Loucy (cell line): ENCODE measurements around the gene VAV3.

ENCODE experiments used
- H2AFZ ChIP-seq: fragments of 200-600 bp; sonication (generic); 2 replicates; pipeline ENCODE4 v1.6.0; 2016; ENCODE audit warnings: antibody characterized with exemption, mild to moderate bottlenecking, low read length, moderate library complexity
- H3F3A ChIP-seq: fragments of 200-600 bp; 2 replicates; pipeline ENCODE4 v1.6.0; 2016; ENCODE audit warnings: antibody characterized with exemption, low read depth, mild to moderate bottlenecking
- H3K27me3 ChIP-seq: fragments of 200-600 bp; sonication (generic); 2 replicates; pipeline ENCODE4 v1.6.1; 2014; ENCODE audit warnings: low read length, mild to moderate bottlenecking; ENCODE audit not compliant: insufficient read depth, poor library complexity, severe bottlenecking
- H3K36me3 ChIP-seq: fragments of 200-600 bp; sonication (generic); 2 replicates; pipeline ENCODE4 v1.6.1; 2016; ENCODE audit warnings: low read length; ENCODE audit not compliant: insufficient read depth
- H3K4me1 ChIP-seq: fragments of 200-600 bp; sonication (generic); 2 replicates; pipeline ENCODE4 v1.5.1; 2014; ENCODE audit warnings: low read length, mild to moderate bottlenecking; ENCODE audit not compliant: insufficient read depth, poor library complexity, severe bottlenecking
- H3K4me2 ChIP-seq: fragments of 200-600 bp; sonication (generic); 2 replicates; pipeline ENCODE4 v1.6.0; 2014; ENCODE audit warnings: antibody characterized with exemption, low read length, low read depth, mild to moderate bottlenecking; ENCODE audit not compliant: poor library complexity, severe bottlenecking
- H3K4me3 ChIP-seq: fragments of 200-600 bp; sonication (generic); 2 replicates; pipeline ENCODE4 v1.5.1; 2014; ENCODE audit warnings: low read length, mild to moderate bottlenecking, mixed read lengths; ENCODE audit not compliant: poor library complexity, severe bottlenecking
- H3K79me2 ChIP-seq: fragments of 200-600 bp; sonication (generic); 2 replicates; pipeline ENCODE4 v1.6.1; 2014; ENCODE audit warnings: low read length; ENCODE audit not compliant: insufficient read depth
- H3K9ac ChIP-seq: fragments of 200-600 bp; sonication (generic); 2 replicates; pipeline ENCODE4 v1.6.0; 2014; ENCODE audit warnings: mild to moderate bottlenecking, low read depth, low read length, moderate library complexity; ENCODE audit not compliant: poor library complexity, severe bottlenecking
- H3K9me2 ChIP-seq: fragments of 200-600 bp; sonication (generic); replicated peaks from 2 replicates; pipeline ENCODE4 v1.6.1; 2016; ENCODE audit warnings: low read depth, low read length, mixed read lengths
- H3K9me3 ChIP-seq: fragments of 200-600 bp; sonication (generic); 2 replicates; pipeline ENCODE4 v1.6.1; 2014; ENCODE audit warnings: mild to moderate bottlenecking, antibody characterized with exemption, low read length, low read depth; ENCODE audit not compliant: insufficient read depth
- H4K20me1 ChIP-seq: fragments of 200-600 bp; sonication (generic); 2 replicates; pipeline ENCODE4 v1.6.0; 2014; ENCODE audit warnings: antibody characterized with exemption, low read length, mild to moderate bottlenecking; ENCODE audit not compliant: insufficient read depth, poor library complexity, severe bottlenecking
- CTCF ChIP-seq: fragments of 200-600 bp; sonication (generic); conservative IDR thresholded peaks from 2 replicates; pipeline ENCODE4 v1.5.1; 2014; ENCODE audit warnings: mild to moderate bottlenecking, antibody characterized with exemption, low read length
- EZH2phosphoT487 ChIP-seq: fragments of 200-600 bp; IDR thresholded peaks from 2 replicates; pipeline ENCODE4 v1.6.1; 2018; ENCODE audit warnings: antibody characterized with exemption, mild to moderate bottlenecking, moderate library complexity, borderline replicate concordance

The VAV3 gene

GRCh38 chr1:107954126-107954525 lies 10.9 kb downstream of the VAV3 start:
- peak overlapping the region; percentile 89 for H3K4me3 ChIP-seq
- H3K9me3 ChIP-seq, result no peaks in the 10 kb centered on the region
- no peak overlapping the region for H2AFZ ChIP-seq
- no peaks in the 10 kb centered on the region; the same call in 1 of the 2 replicates for H3F3A ChIP-seq
- peaks cover 99% of the 10 kb centered on the region for H3K79me2 ChIP-seq
- peaks cover 91% of the 10 kb centered on the region for H3K4me1 ChIP-seq
- H3K36me3 ChIP-seq, result no peaks in the 10 kb centered on the region
- no peaks in the 10 kb centered on the region for H3K9me2 ChIP-seq
- H4K20me1 ChIP-seq, result peaks cover 81% of the 10 kb centered on the region
- H3K4me2 ChIP-seq, result peak overlapping the region; percentile 86
- no peaks in the 10 kb centered on the region for H3K27me3 ChIP-seq
- H3K9ac ChIP-seq, result peak overlapping the region; percentile 62
- TF ChIP-seq EZH2phosphoT487, result no peak
- no peak for TF ChIP-seq CTCF

GRCh38 chr1:107953556-107953955 lies 11.4 kb downstream of the VAV3 start:
- TF ChIP-seq CTCF (no peak), EZH2phosphoT487 (no peak)
- Histone ChIP-seq H3K9ac (peak overlapping the region; percentile 62), H3K4me3 (peak overlapping the region; percentile 89), H3K9me2 (no peaks in the 10 kb centered on the region), H3F3A (no peaks in the 10 kb centered on the region; the same call in 1 of the 2 replicates), H3K4me1 (peaks cover 94% of the 10 kb centered on the region), H3K27me3 (no peaks in the 10 kb centered on the region), H3K9me3 (no peaks in the 10 kb centered on the region), H3K79me2 (peaks cover 99% of the 10 kb centered on the region), H3K36me3 (no peaks in the 10 kb centered on the region), H2AFZ (no peak overlapping the region), H4K20me1 (peaks cover 85% of the 10 kb centered on the region), H3K4me2 (peak overlapping the region; percentile 86)

- peaks cover 99% of the 10 kb centered on the region for H3K79me2 ChIP-seq
- no peaks in the 10 kb centered on the region for H3K27me3 ChIP-seq
- peak overlapping the region; percentile 86 for H3K4me2 ChIP-seq
Observed at GRCh38 chr1:107952989-107953388, 12.0 kb downstream of the VAV3 start.

More at GRCh38 chr1:107952989-107953388, 12.0 kb downstream of the VAV3 start:
- Histone ChIP-seq H2AFZ (no peak overlapping the region), H3K4me1 (peaks cover 96% of the 10 kb centered on the region), H3F3A (no peaks in the 10 kb centered on the region; the same call in 1 of the 2 replicates), H3K9me2 (no peaks in the 10 kb centered on the region), H3K36me3 (no peaks in the 10 kb centered on the region), H4K20me1 (peaks cover 85% of the 10 kb centered on the region), H3K4me3 (peak overlapping the region; percentile 89), H3K9ac (peak overlapping the region; percentile 11), H3K9me3 (no peaks in the 10 kb centered on the region)
- TF ChIP-seq EZH2phosphoT487, result no peak
- no peak for TF ChIP-seq CTCF
